GM23338 (cell line): Measurements from ENCODE around the gene TRAPPC12. TPM values are rescaled to one million over a fixed set of nuclear protein-coding genes. Genes with fewer than 3 reads are reported as not detected.

Experiments
- CREB1 ChIP-seq: fragments of 250-450 bp; sonication (Bioruptor Pico); IDR thresholded peaks from 2 replicates; pipeline ENCODE4 v1.5.0; 2020; ENCODE audit warnings: low read depth, mild to moderate bottlenecking, moderate library complexity
- JUNB ChIP-seq: IDR thresholded peaks from one replicate; pipeline ENCODE4 v1.6.1; 2016; ENCODE audit warnings: antibody characterized with exemption; ENCODE audit not compliant: unreplicated experiment
- NANOG ChIP-seq: IDR thresholded peaks from 2 replicates; pipeline ENCODE4 v1.6.1; 2016; ENCODE audit warnings: antibody characterized with exemption, borderline replicate concordance
- POLR2AphosphoS5 ChIP-seq: IDR thresholded peaks from 2 replicates; pipeline ENCODE4 v1.6.1; 2016; ENCODE audit warnings: antibody characterized with exemption, low read depth
- ZNF114 ChIP-seq: fragments of 250-450 bp; sonication (Bioruptor Pico); IDR thresholded peaks from 2 replicates; pipeline ENCODE4 v1.5.0; 2020; ENCODE audit warnings: mild to moderate bottlenecking, moderate library complexity
- ZNF331 ChIP-seq: fragments of 250-450 bp; sonication (Bioruptor Pico); IDR thresholded peaks from 2 replicates; pipeline ENCODE4 v1.5.0; 2020; ENCODE audit warnings: low read depth, mild to moderate bottlenecking, moderate library complexity
- polyA plus RNA-seq: library from polyadenylated mRNA; unstranded; fragments of >200 nt; fragmentation: Nextera tagmentation; extraction: Ambion mirVana; gene quantifications from 2 replicates; pipeline ENCODE4 v1.2.1, GENCODE V29; 2016
- total RNA-seq: library from RNA; depleted of rRNA; stranded (reverse); fragments of >200 nt; shearing (Covaris generic); gene quantifications from 2 replicates; pipeline ENCODE4 v1.2.3, GENCODE V29; 2014
- TF ChIP-seq, protein P1 (sequence below): fragments of 250-450 bp; sonication (Bioruptor Pico); IDR thresholded peaks from 2 replicates; pipeline ENCODE4 v1.5.0; 2020; ENCODE audit warnings: mild to moderate bottlenecking, moderate library complexity
- TF ChIP-seq, protein P2 (sequence below): IDR thresholded peaks from one replicate; pipeline ENCODE4 v1.6.1; 2018; ENCODE audit warnings: antibody characterized with exemption; ENCODE audit not compliant: unreplicated experiment
- TF ChIP-seq, protein P3 (sequence below), 2 experiments: fragments of 200-600 bp in 1 of 2; sonication (generic) in 1 of 2; conservative IDR thresholded peaks; 2 replicates each; pipeline versions ENCODE4 v1.5.1 to v1.6.1; 2016 to 2017; ENCODE audit warnings: antibody characterized with exemption in 2 of 2, low read depth in 2 of 2, mild to moderate bottlenecking in 2 of 2, moderate library complexity in 1 of 2

TRAPPC12 gene
- total and polyA plus RNA-seq, 2 experiments from 2014 or later: 48.9 to 57.7 TPM

DNA sequence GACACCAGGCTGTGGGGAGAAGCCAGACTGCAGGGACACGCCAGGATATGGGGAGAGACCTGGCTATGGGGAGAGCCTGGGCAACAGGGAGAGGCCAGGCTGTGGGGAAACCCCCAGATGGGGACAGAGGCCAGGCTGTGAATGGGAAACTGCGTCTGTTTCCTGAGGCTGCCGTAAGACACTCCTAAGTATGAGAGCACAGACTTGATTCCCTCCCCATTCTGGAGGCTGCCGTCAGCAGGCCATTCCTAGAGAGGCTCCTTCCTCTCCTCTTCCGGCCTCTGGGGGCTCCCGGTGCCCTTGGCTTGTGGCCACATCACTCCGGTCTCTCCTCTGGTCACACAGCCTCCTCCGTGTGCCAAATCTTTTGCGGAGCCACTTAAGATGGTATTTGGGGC lies 107.5 kb downstream of the TRAPPC12 start (continued):
- TF ChIP-seq, protein P1, sequence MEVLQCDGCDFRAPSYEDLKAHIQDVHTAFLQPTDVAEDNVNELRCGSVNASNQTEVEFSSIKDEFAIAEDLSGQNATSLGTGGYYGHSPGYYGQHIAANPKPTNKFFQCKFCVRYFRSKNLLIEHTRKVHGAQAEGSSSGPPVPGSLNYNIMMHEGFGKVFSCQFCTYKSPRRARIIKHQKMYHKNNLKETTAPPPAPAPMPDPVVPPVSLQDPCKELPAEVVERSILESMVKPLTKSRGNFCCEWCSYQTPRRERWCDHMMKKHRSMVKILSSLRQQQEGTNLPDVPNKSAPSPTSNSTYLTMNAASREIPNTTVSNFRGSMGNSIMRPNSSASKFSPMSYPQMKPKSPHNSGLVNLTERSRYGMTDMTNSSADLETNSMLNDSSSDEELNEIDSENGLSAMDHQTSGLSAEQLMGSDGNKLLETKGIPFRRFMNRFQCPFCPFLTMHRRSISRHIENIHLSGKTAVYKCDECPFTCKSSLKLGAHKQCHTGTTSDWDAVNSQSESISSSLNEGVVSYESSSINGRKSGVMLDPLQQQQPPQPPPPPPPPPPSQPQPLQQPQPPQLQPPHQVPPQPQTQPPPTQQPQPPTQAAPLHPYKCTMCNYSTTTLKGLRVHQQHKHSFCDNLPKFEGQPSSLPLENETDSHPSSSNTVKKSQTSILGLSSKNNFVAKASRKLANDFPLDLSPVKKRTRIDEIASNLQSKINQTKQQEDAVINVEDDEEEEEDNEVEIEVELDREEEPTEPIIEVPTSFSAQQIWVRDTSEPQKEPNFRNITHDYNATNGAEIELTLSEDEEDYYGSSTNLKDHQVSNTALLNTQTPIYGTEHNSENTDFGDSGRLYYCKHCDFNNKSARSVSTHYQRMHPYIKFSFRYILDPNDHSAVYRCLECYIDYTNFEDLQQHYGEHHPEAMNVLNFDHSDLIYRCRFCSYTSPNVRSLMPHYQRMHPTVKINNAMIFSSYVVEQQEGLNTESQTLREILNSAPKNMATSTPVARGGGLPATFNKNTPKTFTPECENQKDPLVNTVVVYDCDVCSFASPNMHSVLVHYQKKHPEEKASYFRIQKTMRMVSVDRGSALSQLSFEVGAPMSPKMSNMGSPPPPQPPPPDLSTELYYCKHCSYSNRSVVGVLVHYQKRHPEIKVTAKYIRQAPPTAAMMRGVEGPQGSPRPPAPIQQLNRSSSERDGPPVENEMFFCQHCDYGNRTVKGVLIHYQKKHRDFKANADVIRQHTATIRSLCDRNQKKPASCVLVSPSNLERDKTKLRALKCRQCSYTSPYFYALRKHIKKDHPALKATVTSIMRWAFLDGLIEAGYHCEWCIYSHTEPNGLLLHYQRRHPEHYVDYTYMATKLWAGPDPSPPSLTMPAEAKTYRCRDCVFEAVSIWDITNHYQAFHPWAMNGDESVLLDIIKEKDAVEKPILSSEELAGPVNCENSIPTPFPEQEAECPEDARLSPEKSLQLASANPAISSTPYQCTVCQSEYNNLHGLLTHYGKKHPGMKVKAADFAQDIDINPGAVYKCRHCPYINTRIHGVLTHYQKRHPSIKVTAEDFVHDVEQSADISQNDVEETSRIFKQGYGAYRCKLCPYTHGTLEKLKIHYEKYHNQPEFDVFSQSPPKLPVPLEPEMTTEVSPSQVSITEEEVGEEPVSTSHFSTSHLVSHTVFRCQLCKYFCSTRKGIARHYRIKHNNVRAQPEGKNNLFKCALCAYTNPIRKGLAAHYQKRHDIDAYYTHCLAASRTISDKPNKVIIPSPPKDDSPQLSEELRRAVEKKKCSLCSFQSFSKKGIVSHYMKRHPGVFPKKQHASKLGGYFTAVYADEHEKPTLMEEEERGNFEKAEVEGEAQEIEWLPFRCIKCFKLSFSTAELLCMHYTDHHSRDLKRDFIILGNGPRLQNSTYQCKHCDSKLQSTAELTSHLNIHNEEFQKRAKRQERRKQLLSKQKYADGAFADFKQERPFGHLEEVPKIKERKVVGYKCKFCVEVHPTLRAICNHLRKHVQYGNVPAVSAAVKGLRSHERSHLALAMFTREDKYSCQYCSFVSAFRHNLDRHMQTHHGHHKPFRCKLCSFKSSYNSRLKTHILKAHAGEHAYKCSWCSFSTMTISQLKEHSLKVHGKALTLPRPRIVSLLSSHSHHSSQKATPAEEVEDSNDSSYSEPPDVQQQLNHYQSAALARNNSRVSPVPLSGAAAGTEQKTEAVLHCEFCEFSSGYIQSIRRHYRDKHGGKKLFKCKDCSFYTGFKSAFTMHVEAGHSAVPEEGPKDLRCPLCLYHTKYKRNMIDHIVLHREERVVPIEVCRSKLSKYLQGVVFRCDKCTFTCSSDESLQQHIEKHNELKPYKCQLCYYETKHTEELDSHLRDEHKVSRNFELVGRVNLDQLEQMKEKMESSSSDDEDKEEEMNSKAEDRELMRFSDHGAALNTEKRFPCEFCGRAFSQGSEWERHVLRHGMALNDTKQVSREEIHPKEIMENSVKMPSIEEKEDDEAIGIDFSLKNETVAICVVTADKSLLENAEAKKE: no peak
- TF ChIP-seq JUNB (no peak), ZNF114 (CRISPR knock-in tag) (no peak), ZNF331 (CRISPR knock-in tag) (no peak), CREB1 (CRISPR knock-in tag) (no peak), POLR2AphosphoS5 (no peak), NANOG (no peak)
- TF ChIP-seq, protein P2, sequence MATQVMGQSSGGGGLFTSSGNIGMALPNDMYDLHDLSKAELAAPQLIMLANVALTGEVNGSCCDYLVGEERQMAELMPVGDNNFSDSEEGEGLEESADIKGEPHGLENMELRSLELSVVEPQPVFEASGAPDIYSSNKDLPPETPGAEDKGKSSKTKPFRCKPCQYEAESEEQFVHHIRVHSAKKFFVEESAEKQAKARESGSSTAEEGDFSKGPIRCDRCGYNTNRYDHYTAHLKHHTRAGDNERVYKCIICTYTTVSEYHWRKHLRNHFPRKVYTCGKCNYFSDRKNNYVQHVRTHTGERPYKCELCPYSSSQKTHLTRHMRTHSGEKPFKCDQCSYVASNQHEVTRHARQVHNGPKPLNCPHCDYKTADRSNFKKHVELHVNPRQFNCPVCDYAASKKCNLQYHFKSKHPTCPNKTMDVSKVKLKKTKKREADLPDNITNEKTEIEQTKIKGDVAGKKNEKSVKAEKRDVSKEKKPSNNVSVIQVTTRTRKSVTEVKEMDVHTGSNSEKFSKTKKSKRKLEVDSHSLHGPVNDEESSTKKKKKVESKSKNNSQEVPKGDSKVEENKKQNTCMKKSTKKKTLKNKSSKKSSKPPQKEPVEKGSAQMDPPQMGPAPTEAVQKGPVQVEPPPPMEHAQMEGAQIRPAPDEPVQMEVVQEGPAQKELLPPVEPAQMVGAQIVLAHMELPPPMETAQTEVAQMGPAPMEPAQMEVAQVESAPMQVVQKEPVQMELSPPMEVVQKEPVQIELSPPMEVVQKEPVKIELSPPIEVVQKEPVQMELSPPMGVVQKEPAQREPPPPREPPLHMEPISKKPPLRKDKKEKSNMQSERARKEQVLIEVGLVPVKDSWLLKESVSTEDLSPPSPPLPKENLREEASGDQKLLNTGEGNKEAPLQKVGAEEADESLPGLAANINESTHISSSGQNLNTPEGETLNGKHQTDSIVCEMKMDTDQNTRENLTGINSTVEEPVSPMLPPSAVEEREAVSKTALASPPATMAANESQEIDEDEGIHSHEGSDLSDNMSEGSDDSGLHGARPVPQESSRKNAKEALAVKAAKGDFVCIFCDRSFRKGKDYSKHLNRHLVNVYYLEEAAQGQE: no peak
- TF ChIP-seq, protein P3, sequence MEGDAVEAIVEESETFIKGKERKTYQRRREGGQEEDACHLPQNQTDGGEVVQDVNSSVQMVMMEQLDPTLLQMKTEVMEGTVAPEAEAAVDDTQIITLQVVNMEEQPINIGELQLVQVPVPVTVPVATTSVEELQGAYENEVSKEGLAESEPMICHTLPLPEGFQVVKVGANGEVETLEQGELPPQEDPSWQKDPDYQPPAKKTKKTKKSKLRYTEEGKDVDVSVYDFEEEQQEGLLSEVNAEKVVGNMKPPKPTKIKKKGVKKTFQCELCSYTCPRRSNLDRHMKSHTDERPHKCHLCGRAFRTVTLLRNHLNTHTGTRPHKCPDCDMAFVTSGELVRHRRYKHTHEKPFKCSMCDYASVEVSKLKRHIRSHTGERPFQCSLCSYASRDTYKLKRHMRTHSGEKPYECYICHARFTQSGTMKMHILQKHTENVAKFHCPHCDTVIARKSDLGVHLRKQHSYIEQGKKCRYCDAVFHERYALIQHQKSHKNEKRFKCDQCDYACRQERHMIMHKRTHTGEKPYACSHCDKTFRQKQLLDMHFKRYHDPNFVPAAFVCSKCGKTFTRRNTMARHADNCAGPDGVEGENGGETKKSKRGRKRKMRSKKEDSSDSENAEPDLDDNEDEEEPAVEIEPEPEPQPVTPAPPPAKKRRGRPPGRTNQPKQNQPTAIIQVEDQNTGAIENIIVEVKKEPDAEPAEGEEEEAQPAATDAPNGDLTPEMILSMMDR (conservative IDR thresholded peaks at IDR 0.05; ENCODE audit: low read depth in 2 of 2): no peak
